Tibial nerve (tissue), 3 donors: ENCODE results near the gene PRICKLE2.

Source experiments
- POLR2A ChIP-seq, 2 donors: fragments of 450-650 bp; IDR thresholded peaks; one replicate each; pipeline ENCODE4 v1.6.1; 2017; ENCODE audit warnings: antibody characterized with exemption in 2 of 2, mild to moderate bottlenecking in 2 of 2, moderate library complexity in 2 of 2
- TF ChIP-seq, protein P1 (sequence below), 5 experiments: fragments of 200-600 bp in 3 of 5; fragments of 450-650 bp in 2 of 5; sonication (generic) in 3 of 5; IDR thresholded peaks; one replicate each; pipeline ENCODE4 v1.5.1; 2016 to 2019; ENCODE audit warnings: antibody characterized with exemption in 5 of 5, mild to moderate bottlenecking in 3 of 5, moderate library complexity in 2 of 5

DNA sequence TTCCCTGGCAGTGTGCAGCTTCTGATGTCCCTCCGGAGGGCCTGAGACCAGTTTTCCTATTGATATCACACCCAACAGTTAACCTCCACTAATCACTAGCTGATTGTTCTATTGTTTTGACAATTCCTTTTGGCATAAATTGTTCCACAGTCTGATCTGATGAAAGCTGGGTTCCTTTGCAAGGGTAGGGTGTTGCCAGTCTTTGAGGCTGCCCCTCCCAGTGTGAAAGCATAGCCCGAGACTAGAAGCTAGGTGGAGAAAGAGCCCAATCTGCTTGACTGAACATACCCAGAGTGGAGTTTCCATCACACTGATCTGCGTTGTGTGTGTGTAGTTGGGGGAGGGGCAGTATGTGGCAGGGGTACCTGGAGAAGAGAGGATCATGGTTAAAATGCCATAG, 10.3 kb upstream of the PRICKLE2 start:
- TF ChIP-seq, protein P1, sequence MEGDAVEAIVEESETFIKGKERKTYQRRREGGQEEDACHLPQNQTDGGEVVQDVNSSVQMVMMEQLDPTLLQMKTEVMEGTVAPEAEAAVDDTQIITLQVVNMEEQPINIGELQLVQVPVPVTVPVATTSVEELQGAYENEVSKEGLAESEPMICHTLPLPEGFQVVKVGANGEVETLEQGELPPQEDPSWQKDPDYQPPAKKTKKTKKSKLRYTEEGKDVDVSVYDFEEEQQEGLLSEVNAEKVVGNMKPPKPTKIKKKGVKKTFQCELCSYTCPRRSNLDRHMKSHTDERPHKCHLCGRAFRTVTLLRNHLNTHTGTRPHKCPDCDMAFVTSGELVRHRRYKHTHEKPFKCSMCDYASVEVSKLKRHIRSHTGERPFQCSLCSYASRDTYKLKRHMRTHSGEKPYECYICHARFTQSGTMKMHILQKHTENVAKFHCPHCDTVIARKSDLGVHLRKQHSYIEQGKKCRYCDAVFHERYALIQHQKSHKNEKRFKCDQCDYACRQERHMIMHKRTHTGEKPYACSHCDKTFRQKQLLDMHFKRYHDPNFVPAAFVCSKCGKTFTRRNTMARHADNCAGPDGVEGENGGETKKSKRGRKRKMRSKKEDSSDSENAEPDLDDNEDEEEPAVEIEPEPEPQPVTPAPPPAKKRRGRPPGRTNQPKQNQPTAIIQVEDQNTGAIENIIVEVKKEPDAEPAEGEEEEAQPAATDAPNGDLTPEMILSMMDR (IDR thresholded peaks at IDR 0.05): no peak
- TF ChIP-seq POLR2A (IDR thresholded peaks at IDR 0.05): no peak
